NCI-H510A treated with DMSO at 0.1 percent for 48 hours (cell line): ENCODE measurements around the gene CMTM4.

Experiments used
- DNase-seq: peaks from one replicate; lab custom pipeline; 2025; lab: John Stamatoyannopoulos, UW

The CMTM4 gene

DNA sequence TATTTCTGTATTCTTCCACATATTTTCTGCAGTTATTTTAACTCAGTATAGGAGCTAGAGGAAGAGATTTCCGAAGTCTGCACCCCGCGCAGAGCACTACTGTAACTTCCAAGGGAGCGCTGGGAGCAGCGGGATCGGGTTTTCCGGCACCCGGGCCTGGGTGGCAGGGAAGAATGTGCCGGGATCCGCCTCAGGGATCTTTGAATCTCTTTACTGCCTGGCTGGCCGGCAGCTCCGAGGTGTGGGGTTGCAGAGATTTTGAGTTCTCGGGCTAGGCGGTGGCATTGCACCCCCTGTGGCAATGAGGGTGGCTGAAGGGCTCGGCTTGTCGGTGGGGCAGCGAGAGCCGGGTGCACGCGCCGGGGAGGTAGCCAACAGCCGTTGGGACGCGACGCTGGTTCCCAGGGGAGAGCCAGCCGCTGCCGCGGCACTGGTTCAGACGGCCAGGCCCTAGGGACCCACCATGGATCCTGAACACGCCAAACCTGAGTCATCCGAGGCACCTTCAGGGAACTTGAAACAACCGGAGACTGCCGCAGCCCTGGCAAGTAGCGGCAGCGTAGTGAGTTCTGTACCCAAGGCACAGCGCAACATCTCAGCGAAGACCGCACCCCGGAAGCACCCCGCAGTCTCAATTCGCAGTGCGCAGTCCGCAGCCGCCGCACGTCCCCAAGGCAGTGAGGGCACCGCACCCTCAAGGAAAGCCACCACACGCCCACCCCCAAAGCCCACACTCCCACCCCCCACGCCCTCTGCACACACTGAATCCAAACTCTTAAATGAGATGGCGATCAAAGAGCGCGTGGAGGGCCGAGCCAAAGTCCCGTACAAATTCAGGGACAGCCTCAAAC, 130.3 kb downstream of the CMTM4 start, which contains the start of gene CMTM1:
CMTM1 (plus strand) TSS at position 389 of the 851 bp plus-strand sequence; CDS start at position 464, 75 bp downstream.
- DNase-seq, result no peak
